Hepatocyte (in vitro differentiated cells): ENCODE measurements around the gene CRACR2B. TPM values are rescaled to one million over a fixed set of nuclear protein-coding genes. Genes with fewer than 3 reads are reported as not detected.

Experiments used
- DNase-seq: peaks from one replicate; pipeline ENCODE4 v3.0.0-alpha.2; 2016; ENCODE audit warnings: low spot score
- H2AFZ ChIP-seq: fragments of 200-600 bp; sonication (generic); 2 replicates; pipeline ENCODE4 v1.6.0; 2016; ENCODE audit warnings: antibody characterized with exemption, mild to moderate bottlenecking
- H3K27ac ChIP-seq: fragments of 200-600 bp; sonication (generic); 2 replicates; pipeline ENCODE4 v1.5.1; 2016; ENCODE audit warnings: mild to moderate bottlenecking
- H3K27me3 ChIP-seq: fragments of 200-600 bp; sonication (generic); 2 replicates; pipeline ENCODE4 v1.6.1; 2016
- H3K36me3 ChIP-seq: fragments of 200-600 bp; sonication (generic); replicated peaks from 2 replicates; pipeline ENCODE4 v1.5.1; 2016; ENCODE audit warnings: low read depth; ENCODE audit not compliant: insufficient read depth
- H3K4me1 ChIP-seq: fragments of 200-600 bp; sonication (generic); 2 replicates; pipeline ENCODE4 v1.5.1; 2016; ENCODE audit warnings: mild to moderate bottlenecking, moderate library complexity; ENCODE audit not compliant: insufficient read depth
- H3K4me2 ChIP-seq: fragments of 200-600 bp; sonication (generic); 2 replicates; pipeline ENCODE4 v1.6.0; 2016
- H3K4me3 ChIP-seq: fragments of 200-600 bp; sonication (generic); 2 replicates; pipeline ENCODE4 v1.5.1; 2016; ENCODE audit warnings: mild to moderate bottlenecking
- H3K79me2 ChIP-seq: fragments of 200-600 bp; sonication (generic); 2 replicates; pipeline ENCODE4 v1.6.0; 2017; ENCODE audit warnings: mild to moderate bottlenecking
- H3K9me2 ChIP-seq: fragments of 200-600 bp; sonication (generic); replicated peaks from 2 replicates; pipeline ENCODE4 v1.6.0; 2017; ENCODE audit warnings: mild to moderate bottlenecking; ENCODE audit not compliant: insufficient read depth
- H3K9me3 ChIP-seq: fragments of 200-600 bp; sonication (generic); 2 replicates; pipeline ENCODE4 v1.5.1; 2016; ENCODE audit warnings: low read depth, mild to moderate bottlenecking
- H4K20me1 ChIP-seq: fragments of 200-600 bp; sonication (generic); 2 replicates; pipeline ENCODE4 v1.6.0; 2016; ENCODE audit warnings: mild to moderate bottlenecking; ENCODE audit not compliant: insufficient read depth, poor library complexity, severe bottlenecking
- CTCF ChIP-seq: fragments of 200-600 bp; sonication (generic); IDR thresholded peaks from 2 replicates; pipeline ENCODE4 v1.5.1; 2016; ENCODE audit warnings: antibody characterized with exemption, mild to moderate bottlenecking; ENCODE audit not compliant: poor library complexity
- EZH2 ChIP-seq: fragments of 200-600 bp; sonication (generic); IDR thresholded peaks from 2 replicates; pipeline ENCODE4 v1.6.1; 2016; ENCODE audit warnings: antibody characterized with exemption, mild to moderate bottlenecking, borderline replicate concordance
- EZH2phosphoT487 ChIP-seq: fragments of 200-600 bp; sonication (generic); IDR thresholded peaks from one replicate; pipeline ENCODE4 v1.6.1; 2018; ENCODE audit warnings: antibody characterized with exemption, mild to moderate bottlenecking, low read depth, moderate library complexity; ENCODE audit not compliant: unreplicated experiment, severe bottlenecking
- WGBS: methylation state at CpG from one replicate; pipeline ENCODE4 v1.1.6; 2016; ENCODE audit warnings: low lambda C conversion rate; ENCODE audit errors: missing lambda C conversion rate; 5-methylcytosine and 5-hydroxymethylcytosine counted together
- polyA plus RNA-seq: library from polyadenylated mRNA; unstranded; fragments of >200 nt; fragmentation: Nextera tagmentation; extraction: Ambion mirVana; gene quantifications from 2 replicates; pipeline ENCODE4 v1.2.1, GENCODE V29; 2016
- total RNA-seq: library from RNA; depleted of rRNA; stranded (reverse); fragments of >200 nt; gene quantifications from 2 replicates; pipeline ENCODE4 v1.2.3, GENCODE V29; 2014

Gene CRACR2B
- total and polyA plus RNA-seq, 2 experiments from 2014 or later: 9.7 to 33.2 TPM

- no peak overlapping the region for H3K4me2 ChIP-seq
- H4K20me1 ChIP-seq: peaks cover 22% of the 10 kb centered on the region
- WGBS: 96% methylated on average over 3 of the region's 3 CpGs
These were observed 15.3 kb upstream of the CRACR2B start for GRCh38 chr11:812390-812789.

GRCh38 chr11:813072-813455 is 14.7 kb upstream of the CRACR2B start:
- H3K4me2 ChIP-seq: no peak overlapping the region
- no peak overlapping the region for H3K4me3 ChIP-seq
- WGBS: 98% methylated on average over 6 of the region's 6 CpGs
- no peak for DNase-seq
- no peaks in the 10 kb centered on the region for H3K36me3 ChIP-seq
- peaks cover 34% of the 10 kb centered on the region for H3K79me2 ChIP-seq
- H3K27me3 ChIP-seq: no peaks in the 10 kb centered on the region
- no peak for TF ChIP-seq EZH2phosphoT487
- no peak for TF ChIP-seq EZH2
- no peak for TF ChIP-seq CTCF
- no peak overlapping the region for H2AFZ ChIP-seq
- no peaks in the 10 kb centered on the region for H3K9me2 ChIP-seq
- no peaks in the 10 kb centered on the region for H3K9me3 ChIP-seq
- H3K27ac ChIP-seq: no peak overlapping the region
- peaks cover 7% of the 10 kb centered on the region for H3K4me1 ChIP-seq
- peaks cover 22% of the 10 kb centered on the region for H4K20me1 ChIP-seq

More at GRCh38 chr11:812390-812789, 15.3 kb upstream of the CRACR2B start:
- Histone ChIP-seq H3K9me3 (no peaks in the 10 kb centered on the region), H2AFZ (no peak overlapping the region), H3K4me1 (peaks cover 7% of the 10 kb centered on the region), H3K79me2 (peaks cover 40% of the 10 kb centered on the region), H3K9me2 (no peaks in the 10 kb centered on the region), H3K4me3 (no peak overlapping the region), H3K27me3 (no peaks in the 10 kb centered on the region), H3K27ac (no peak overlapping the region), H3K36me3 (no peaks in the 10 kb centered on the region)
- TF ChIP-seq CTCF (no peak), EZH2phosphoT487 (no peak), EZH2 (no peak)
- no peak for DNase-seq

GRCh38 chr11:813456-814096 is 14.1 kb upstream of the CRACR2B start:
- no peaks in the 10 kb centered on the region for H3K9me2 ChIP-seq
- no peaks in the 10 kb centered on the region for H3K36me3 ChIP-seq
- TF ChIP-seq EZH2 (no peak), CTCF (no peak), EZH2phosphoT487 (no peak)
- H2AFZ ChIP-seq: no peak overlapping the region
- H3K9me3 ChIP-seq: no peaks in the 10 kb centered on the region
- H3K4me2 ChIP-seq: no peak overlapping the region
- no peak for DNase-seq
- 91% methylated on average over 9 of the region's 9 CpGs for WGBS
- no peak overlapping the region for H3K27ac ChIP-seq
- peaks cover 9% of the 10 kb centered on the region for H3K4me1 ChIP-seq
- H4K20me1 ChIP-seq: peaks cover 22% of the 10 kb centered on the region
- H3K4me3 ChIP-seq: no peak overlapping the region
- H3K27me3 ChIP-seq: no peaks in the 10 kb centered on the region
- H3K79me2 ChIP-seq: peaks cover 28% of the 10 kb centered on the region
